ENCODE measurements around the gene SORL1.
"Not testable (repeated sequence)": the region's sequence is repeated elsewhere in the genome, so short reads cannot be mapped to it uniquely, and the experiment has no call there.

SORL1 gene

DNA sequence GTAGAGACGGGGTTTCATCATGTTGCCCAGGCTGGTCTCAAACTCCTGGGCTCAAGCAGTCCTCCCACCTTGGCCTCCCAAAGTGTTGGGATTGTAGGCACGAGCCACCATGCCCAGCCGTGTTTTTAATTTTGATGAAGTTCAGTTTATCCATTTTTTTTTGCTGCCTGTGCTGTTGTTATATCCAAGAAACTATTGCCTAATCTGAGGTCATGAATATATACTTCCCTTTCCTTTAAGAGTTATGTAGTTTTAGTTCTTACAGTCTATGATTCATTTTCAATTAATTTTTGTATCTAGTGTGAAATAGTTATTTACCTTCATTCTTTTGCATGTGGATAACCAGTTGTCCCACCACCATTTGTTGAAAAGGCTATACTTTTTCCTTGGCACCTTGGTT is 50.9 kb downstream of the SORL1 start:
- no peak for DNase-seq (ENCODE audit: low spot score)

DNA sequence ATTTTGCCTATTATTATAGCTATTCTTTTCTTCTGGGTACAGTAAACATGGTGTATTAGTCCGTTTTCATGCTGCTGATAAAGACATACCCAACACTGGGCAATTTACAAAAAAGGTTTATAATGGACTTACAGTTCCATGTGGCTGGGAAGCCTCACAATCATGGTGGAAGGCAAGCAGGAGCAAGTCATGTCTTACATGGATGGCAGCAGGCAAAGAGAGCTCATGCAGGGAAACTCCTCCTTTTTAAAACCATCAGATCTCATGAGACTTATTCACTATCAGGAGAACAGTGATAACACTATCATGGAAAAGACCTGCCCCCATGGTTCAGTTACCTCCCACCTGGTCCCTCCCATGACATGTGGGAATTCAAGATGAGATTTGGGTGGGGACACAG is 54.1 kb downstream of the SORL1 start:
- not testable (repeated sequence) for DNase-seq (ENCODE audit: low spot score)

DNA sequence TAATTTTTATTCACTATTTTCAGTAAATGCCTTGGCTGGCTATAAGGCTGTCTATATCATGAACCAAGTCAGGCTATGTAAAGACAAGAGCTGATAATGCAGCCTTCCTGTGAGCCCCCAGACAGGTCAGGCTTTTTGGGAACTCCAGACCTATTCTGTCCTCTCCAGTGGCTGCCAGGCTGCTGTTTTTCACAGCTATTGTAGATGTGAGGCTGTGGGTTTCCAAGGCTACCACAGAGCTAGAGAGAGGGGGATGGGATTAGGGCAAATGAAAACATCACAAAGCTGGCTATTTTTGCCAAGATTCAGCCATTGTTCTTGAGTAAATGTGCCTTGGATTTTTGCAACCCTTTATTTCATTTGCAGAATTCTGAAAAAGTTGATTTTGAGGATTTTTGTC is 56.3 kb downstream of the SORL1 start:
- no peak for DNase-seq (ENCODE audit: low spot score)

DNA sequence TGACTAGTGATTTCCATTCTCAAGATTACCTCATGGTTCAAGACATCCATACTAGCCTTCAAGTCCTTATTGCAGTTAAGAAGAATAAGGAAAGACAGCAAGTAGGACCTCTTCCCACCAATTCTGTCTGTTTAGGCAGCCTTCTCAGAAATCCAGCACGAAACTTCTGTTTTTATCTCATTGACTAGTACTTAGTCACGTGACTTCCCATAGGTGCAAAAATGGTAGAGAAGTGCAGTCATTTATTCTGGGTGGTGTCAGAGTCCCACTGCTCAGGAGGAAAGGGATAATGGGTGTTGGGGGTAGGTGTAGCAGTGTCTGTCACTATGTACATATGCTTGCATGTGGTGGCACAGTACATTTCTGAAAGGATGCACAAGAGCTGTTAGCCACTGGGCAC is 58.3 kb downstream of the SORL1 start:
- DNase-seq (ENCODE audit: low spot score) = no peak

DNA sequence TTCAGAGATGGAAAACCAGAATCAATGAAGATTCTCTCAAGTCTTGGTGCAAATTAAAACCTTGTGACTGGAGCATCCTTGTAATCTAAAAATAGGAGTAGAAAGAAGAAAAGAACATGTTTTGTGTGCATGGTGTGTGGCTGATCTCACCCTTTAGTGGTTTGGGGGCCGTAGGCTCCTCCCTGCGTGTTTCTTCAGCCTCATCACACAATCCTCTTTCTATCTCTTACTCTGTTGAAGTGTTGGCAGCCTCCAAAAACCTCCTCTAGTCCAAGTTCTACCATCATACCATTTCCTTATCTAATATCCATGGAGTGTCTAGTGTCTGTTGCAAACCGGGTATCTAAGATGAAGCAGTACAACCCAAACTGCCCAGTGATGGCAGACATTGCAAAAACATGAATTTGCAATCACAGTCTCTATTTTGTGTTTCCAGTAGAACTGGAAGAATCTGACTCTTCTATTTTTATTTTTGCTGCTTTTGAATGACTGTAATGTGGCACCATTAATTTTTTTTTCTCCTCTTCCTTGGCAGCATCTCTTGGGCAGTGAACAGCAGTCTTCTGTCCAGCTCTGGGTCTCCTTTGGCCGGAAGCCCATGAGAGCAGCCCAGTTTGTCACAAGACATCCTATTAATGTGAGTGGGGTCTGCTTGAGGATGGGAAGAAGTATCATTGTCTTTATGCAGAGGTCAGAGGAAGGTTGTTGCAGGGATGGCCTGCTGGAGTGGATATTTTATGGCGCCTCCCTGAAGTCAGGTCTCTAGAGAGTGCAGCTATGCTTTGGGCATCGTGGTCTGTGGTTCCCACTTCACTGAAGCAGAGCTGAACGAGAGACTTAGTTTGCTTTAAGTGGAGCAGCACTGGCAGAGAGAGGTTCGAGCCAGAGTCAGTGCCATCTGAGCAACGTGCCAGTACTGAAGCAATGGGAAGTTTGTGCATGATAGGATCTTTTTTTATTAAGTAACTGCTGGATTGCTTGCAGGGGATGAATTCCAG is 60.7 kb downstream of the SORL1 start:
- DNase-seq (ENCODE audit: low spot score) = no peak

DNA sequence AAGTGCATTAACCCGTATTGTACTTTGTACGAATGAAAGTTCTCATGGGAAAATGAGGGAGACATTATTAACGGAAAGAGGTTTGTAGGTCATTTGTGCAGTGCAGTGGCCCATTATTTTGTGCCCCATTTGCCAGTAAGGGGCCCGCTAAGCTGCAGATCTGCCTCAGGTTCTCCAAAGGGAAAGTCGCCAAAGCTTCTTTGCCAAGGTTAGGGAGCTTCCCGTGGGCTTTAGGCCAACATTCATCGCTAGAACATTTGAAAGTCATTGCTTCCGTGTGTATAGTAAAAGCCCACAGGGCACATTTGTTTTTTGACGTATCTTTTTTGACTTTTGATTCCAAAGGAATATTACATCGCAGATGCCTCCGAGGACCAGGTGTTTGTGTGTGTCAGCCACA is 61.7 kb downstream of the SORL1 start:
- DNase-seq (ENCODE audit: low spot score) = no peak

DNA sequence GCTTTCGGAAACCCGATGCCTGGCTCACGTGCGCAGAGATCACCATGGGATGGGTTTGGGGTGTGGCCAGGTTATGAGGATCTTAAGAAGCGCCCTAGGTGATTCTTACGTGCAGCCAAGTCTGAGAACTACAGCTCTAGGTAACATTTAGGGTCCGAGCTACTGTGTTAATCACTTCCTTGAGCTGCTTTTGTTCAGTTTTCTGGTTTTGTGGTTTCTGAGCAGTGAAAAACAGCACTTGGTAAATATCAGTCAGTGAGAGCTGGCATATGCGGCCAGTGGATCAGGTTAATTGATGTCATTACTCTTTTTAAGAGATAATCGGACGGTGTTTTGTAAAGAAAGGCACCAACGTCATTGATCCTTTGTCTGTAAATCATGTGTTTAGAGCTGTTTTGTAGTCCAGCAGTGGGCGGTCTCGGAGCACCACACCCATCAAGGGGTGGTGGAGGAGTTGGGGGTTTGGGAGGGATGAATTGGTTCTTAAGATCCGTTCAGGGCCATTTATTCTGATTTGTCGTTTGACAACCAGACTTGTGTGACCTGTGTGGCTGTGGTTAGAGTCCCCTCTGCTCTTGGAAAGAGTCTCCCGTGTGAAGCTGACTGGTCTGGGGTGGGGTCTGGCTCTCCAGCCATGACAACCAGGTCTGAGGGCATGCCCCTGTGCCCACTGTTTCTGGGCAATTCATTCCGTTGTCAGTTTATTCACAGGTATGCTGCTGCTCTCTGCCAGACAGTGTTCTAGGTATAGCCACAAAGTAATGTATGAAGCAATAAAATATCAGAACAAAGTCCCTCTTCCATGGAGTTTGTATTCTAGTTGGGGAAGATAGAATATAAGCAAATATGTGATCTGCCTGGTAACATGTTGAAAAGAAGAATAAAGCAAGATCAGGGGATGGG is 62.6 kb downstream of the SORL1 start:
- DNase-seq (ENCODE audit: low spot score) = no peak

DNA sequence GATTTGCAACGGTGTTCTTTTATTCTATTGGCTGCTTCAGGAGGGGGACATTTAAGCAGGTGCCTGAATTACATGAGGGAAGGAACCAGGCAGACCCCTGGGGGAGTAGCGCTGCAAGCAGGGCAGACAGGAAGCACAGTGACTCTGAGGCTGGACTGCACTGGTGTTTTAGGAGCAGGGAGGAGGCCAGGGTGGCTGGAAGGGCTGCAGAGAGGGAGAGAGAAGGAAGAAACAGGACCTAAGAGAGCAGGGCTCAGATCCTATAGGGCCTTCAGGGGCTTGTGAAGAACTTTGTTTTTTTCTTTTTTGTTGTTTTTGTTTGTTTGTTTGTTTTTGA is 63.2 kb downstream of the SORL1 start:
- DNase-seq (ENCODE audit: low spot score) = no peak

DNA sequence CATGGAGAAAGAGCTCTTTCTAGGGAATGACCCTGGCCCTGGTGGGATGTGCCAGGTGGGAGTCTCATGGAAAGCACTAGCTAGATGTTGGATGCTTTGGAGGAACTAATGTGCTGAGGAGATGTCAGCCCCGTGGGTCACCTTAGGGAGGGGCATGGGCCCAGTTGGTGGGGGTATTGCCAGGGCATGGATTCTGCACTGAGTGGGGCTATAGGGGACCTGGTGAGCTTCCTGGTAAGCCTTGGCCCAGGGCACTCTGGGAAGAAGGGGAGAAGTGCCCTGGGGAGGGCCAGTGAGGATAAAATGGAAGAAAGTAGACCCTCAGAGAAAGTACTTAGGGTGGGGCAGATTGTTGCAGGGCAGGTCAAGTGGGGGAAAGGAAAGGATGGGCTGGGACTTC is 65.9 kb downstream of the SORL1 start:
- DNase-seq (ENCODE audit: low spot score) = no peak

DNA sequence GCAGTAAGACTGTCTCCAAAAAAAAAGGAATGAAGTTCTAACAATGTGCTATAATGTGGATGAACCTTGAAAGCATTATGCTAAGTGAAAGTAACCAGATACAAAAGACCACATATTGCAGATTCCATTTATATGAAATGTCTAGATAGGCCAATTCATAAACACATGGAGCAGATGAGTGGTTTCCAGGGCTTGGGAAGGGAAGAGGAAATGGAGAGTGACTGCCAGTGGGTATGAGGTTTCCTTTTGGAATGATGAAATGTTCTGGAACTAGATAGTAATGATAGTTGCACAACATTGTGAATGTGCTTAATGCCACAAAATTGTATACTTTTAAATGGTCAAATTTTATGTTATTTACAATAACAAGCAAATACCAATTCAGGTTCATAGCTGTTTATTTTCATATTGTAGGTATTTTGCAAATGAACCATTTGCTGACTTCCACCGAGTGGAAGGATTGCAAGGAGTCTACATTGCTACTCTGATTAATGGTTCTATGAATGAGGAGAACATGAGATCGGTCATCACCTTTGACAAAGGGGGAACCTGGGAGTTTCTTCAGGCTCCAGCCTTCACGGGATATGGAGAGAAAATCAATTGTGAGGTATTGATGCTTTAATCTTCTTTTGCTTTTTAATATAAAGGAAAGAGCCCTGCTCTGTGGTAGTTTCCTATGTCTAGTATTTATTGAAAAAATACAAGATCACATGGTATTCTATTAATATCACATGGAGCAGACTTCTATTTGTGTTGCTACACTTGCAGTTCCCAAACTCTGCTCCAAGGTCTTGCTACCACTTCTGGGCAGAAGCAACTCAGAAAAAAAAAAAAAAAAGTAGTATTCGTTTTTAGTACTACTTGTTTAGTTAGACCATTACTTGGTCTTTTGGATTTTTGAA is 68.4 kb downstream of the SORL1 start:
- DNase-seq (ENCODE audit: low spot score) = no peak

DNA sequence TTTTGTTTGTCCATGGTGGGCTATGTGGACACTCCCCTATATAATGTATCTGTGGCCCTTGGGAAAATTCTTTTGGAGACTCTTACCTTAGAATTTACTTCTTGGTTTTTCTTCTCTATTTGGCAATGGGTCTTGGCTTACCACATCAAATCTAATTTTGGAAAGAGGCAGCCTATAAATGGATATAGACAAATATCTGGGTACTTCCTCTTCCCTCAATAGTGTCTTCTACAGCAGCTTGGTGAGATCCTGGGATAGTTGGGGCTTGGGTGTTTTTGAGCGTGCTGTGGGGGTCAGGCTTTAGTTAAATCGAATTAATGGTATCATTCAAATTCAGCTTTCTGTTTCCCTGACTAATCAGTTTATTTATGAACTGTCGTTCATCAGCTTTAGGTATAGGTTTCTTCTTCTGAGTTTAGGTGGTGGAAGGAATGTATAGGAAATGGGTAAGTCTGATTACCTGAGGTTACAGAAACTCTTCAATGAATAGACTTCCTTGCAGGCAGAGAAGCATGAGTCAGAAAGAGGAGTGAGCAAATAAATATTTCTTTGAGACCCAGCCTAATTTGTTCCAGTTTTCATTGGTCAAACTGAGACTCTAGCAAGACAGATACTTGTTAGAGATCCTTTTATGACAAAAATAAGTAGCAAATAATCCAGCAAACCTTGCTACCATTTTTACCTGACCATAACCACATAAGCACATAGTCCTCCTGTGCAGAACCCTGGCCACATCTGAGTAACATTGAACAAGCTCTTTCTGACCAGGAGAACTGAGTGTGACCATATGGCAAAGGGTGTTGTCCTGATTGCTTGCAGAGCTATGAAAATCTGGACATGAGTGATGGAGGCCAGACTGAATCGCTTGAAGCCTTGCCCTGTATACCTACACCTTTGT is 69.3 kb downstream of the SORL1 start:
- DNase-seq (ENCODE audit: low spot score) = no peak

DNA sequence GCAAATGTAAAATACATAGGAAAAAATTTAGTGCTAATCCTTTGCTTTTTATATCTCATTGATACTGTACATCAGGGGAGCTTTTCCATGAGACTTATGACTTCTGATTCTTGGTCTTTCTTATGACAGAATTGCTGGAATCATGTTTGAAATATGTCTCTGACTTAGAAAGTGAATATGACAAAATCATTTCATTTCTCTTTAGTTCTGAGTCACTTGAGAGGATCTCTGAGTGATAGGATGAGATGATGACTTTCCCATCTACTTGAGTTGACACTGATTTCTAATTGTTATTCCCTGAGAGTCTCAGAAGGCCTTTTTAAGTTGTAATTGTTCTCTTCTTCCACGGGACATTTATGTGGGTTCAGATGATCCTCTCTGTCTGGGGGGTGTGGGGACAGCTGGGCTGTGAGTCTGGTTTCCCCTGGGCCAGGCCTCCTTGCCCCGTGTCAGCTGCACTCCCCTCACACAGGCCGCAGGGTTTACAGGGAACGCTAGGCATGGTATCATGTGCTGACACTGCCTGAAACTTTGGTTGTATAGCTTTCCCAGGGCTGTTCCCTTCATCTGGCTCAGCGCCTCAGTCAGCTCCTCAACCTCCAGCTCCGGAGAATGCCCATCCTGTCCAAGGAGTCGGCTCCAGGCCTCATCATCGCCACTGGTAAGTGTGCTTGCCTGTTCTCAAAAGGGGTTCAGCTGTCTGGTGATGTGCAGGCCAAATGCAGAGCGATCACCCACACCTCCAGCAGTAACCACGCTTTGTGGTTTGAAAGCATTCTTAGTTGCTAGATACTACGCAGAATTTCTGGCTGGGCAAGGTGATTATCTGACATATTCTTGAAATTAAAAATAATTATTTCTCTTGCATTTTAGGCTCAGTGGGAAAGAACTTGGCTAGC is 70.2 kb downstream of the SORL1 start:
- DNase-seq (ENCODE audit: low spot score) = no peak

DNA sequence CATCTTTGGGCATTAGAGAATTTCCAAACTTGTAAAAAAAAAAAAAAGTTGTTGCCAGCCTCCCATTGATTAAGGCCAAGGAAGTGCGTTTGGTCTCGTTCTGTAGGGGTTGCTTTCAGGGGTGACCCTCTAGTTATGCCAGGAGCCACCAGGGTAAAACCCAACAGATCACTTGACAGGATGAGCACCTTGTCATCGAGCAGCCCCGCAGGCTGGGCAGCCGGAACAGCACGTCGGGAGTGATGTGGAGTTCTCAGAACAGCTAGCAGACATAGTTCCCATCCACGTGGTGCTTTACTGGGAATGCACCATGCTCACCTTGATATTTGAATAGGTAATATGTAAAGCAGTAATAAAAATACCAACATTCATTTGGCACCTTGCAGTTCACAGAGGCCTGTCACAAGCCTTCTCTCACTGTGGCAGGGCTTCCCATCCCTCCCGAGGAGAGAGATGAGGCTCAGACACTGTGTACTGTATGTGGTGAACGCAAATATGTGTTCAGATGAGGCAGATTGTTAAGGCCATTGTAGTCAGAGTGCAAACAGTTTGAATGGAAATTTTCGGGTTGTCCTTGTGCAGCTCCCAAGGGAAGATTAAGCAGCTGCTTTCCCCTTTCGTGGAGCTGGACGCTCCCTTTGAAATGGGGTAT is 71.6 kb downstream of the SORL1 start:
- no peak for DNase-seq (ENCODE audit: low spot score)

DNA sequence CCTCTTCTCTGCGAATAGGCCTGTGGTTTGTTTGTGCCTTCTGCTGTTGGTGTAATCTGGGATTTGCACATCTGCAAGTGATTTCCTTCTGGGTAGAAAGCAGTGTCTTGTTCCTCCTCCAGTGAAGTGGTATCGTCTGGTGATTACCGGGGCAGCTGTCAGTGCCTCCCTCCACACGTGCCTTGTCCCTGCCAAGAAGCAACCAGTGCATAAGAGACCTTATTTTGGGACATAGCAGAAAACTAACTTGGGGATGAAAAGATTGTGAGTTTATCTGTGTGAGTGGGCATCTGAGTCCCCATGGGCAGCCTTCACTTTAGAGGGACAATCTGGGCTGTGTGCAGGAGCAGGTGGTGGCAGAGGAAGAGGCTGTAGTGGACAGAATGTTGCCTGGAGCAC is 72.1 kb downstream of the SORL1 start:
- no peak for DNase-seq (ENCODE audit: low spot score)

DNA sequence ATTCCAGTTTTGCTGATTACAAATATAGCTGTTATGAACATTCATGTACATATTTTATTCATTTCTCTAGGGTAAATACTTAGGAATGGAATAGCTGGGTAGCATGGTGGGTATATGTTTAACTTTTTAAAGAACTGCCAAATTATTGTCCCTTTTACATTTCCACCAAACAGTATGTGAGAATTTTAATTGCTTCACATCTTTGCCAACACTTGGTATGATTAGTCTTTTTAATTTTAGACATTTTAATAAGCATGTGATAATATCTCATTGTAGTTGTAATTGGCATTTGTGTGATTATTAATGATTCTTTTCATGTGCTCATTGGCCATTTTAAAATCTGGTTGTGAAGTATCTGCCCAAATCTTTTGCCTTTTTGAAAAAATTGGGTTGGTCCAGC is 73.3 kb downstream of the SORL1 start:
- no peak for DNase-seq (ENCODE audit: low spot score)

DNA sequence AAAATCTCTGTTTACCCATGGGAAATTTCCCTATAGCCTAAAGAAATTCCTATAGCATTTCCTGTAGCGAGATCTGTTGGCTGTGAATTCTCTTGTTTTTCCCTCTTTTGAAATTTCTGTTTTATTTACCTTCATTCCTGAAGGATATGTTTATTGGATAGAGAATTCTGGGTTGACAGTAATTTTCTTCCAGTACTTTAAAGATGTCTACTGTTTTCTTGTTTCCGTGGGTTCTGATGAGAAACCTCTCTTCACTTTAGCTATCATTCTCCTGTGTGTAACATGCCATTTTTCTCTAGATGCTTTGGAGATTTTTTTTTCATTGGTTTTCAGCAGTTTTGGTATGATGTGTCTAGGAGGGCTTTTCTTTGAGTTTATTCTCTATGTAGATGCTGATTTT is 78.1 kb downstream of the SORL1 start:
- DNase-seq (ENCODE audit: low spot score) = no peak

DNA sequence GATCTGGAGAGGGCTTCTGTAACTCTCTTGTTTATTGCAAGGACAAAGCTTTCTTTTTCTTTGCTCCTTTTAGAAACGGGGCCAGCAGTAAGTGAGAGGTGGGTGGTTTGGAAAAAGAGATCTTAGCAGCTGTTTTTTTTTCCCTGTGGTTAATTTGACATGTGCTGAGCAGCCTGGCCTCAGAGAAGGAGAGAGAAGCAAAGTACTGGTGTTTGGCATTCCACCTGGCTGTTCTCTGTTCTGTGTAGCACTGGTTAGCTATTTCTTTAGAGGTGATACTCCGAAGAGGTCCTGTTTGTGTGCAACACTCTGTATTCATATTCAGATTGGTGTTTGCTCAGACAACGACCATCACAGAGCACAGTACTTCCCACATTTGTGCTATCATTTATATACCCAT is 81.5 kb downstream of the SORL1 start:
- DNase-seq (ENCODE audit: low spot score) = no peak

DNA sequence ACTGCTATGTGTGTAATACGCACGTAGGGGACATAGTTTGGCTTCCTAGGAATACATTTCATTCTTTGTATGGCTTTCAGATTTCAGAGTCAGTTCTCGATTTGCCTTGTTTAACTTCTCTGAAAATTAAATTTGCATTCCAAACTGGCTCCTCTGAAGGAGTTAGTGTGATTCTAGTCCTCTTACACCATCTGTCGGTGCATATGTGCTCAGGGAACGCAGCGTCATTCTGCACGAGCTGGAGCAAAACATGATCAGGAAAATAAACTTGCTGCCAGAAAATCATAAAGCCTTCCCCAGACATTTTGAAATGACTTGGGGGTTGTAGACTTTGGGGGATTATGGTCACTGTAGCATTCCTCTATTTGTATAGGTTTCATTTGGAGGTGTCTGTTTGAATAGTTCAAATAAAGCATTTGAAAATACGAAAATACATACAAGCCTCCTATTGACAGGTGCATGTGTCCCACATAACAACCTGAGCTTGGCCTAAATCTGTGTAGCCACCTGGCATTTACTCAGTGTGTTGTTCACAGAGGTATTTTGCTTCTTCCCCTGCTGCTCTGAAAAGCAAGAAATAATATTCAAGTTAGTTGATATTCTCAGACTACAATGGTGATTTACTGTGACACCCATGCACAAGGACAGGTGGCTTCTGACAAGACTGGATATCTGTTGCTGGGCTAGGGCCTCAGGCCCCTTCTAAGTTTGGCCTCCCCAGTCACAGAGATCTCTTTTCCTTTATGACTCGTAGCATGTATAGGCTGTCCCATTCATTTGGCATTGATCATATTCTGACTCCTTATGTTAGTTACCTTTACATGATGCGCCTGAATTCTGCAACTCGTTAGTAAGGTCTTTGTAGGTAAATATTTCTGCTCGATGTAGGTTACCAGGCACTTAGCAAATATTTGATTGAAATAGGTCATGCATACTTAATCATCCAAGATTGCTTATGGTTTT is 82.3 kb downstream of the SORL1 start:
- no peak for DNase-seq (ENCODE audit: low spot score)

Measured in germinal center (tissue), 1 donor.